HEK293 (cell line): ENCODE measurements around the gene PTPN6.

Experiments used
- CTCF ChIA-PET: fragments of 350-600 bp; formaldehyde crosslinking; extraction: SDS; loops from one replicate; lab custom pipeline; 2021; ENCODE audit warnings: antibody characterized with exemption; lab: Yijun Ruan, JAX
- POLR2A ChIA-PET: fragments of 300-600 bp; formaldehyde crosslinking; extraction: SDS; loops from one replicate; lab custom pipeline; 2020; ENCODE audit warnings: antibody characterized with exemption, inconsistent platforms; lab: Yijun Ruan, JAX
- H3K27ac ChIP-seq: fragments of 200-500 bp; sonication (Bioruptor generic); 2 replicates; pipeline ENCODE4 v1.5.1; 2014; ENCODE audit warnings: low read depth, low read length, control low read depth, inconsistent platforms; ENCODE audit errors: extremely low read depth
- H3K36me3 ChIP-seq, 2 experiments: fragments of 200-500 bp in 1 of 2; sonication (Bioruptor generic) in 1 of 2; 1 replicate in 1 of 2; 2 replicates in 1 of 2; pipeline ENCODE4 v1.5.1; 2014 to 2017; ENCODE audit warnings: inconsistent platforms in 2 of 2, low read length in 2 of 2; ENCODE audit not compliant: control insufficient read depth in 2 of 2, insufficient read depth in 1 of 2
- H3K4me1 ChIP-seq: fragments of 200-500 bp; sonication (Bioruptor generic); 2 replicates; pipeline ENCODE4 v1.5.1; 2014; ENCODE audit warnings: mild to moderate bottlenecking, low read length, inconsistent platforms; ENCODE audit not compliant: control insufficient read depth, insufficient read depth
- H3K4me3 ChIP-seq: 2 replicates; pipeline ENCODE4 v1.5.1; 2011; ENCODE audit warnings: low read depth, mild to moderate bottlenecking, control low read depth, low read length, moderate library complexity
- H3K9me3 ChIP-seq: fragments of 200-500 bp; sonication (Bioruptor generic); 2 replicates; pipeline ENCODE4 v1.5.1; 2014; ENCODE audit warnings: low read depth, low read length, inconsistent platforms; ENCODE audit not compliant: control insufficient read depth, insufficient read depth
- ELK4 ChIP-seq: IDR thresholded peaks from 2 replicates; pipeline ENCODE4 v1.6.1; 2011; ENCODE audit warnings: mild to moderate bottlenecking, low read depth, low read length, borderline replicate concordance
- KLF9 ChIP-seq: fragments of 450-650 bp; formaldehyde crosslinking; IDR thresholded peaks from 2 replicates; pipeline ENCODE4 v1.5.1; 2016; ENCODE audit warnings: missing biosample characterization, missing genetic modification characterization, low read depth
- SETDB1 ChIP-seq: IDR thresholded peaks from one replicate; pipeline ENCODE4 v1.6.1; 2017; ENCODE audit warnings: mild to moderate bottlenecking, low read length, moderate library complexity, mixed read lengths; ENCODE audit not compliant: insufficient read length
- ZNF169 ChIP-seq: fragments of 450-650 bp; formaldehyde crosslinking; IDR thresholded peaks from 2 replicates; pipeline ENCODE4 v1.5.1; 2016; ENCODE audit warnings: missing biosample characterization, missing genetic modification characterization
- ZNF266 ChIP-seq: fragments of 450-650 bp; formaldehyde crosslinking; IDR thresholded peaks from 2 replicates; pipeline ENCODE4 v1.5.1; 2016; ENCODE audit warnings: missing biosample characterization, missing genetic modification characterization, low read depth
- ZNF37A ChIP-seq: fragments of 450-650 bp; IDR thresholded peaks from 2 replicates; pipeline ENCODE4 v1.5.1; 2018; ENCODE audit warnings: missing biosample characterization, missing genetic modification characterization
- ZNF426 ChIP-seq: fragments of 450-650 bp; formaldehyde crosslinking; IDR thresholded peaks from 2 replicates; pipeline ENCODE4 v1.5.1; 2017; ENCODE audit warnings: missing biosample characterization, missing genetic modification characterization, mild to moderate bottlenecking, inconsistent platforms, moderate library complexity
- ZNF610 ChIP-seq: fragments of 450-650 bp; formaldehyde crosslinking; IDR thresholded peaks from 2 replicates; pipeline ENCODE4 v1.5.1; 2016; ENCODE audit warnings: missing biosample characterization, missing genetic modification characterization, borderline replicate concordance
- ZNF621 ChIP-seq: fragments of 450-650 bp; formaldehyde crosslinking; IDR thresholded peaks from 2 replicates; pipeline ENCODE4 v1.5.1; 2017; ENCODE audit warnings: missing biosample characterization, missing genetic modification characterization
- ZNF629 ChIP-seq: fragments of 450-650 bp; formaldehyde crosslinking; IDR thresholded peaks from 2 replicates; pipeline ENCODE4 v1.5.1; 2017; ENCODE audit warnings: missing biosample characterization, missing genetic modification characterization
- ZNF677 ChIP-seq: fragments of 450-650 bp; IDR thresholded peaks from 2 replicates; pipeline ENCODE4 v1.5.0; 2018; ENCODE audit warnings: missing biosample characterization, mild to moderate bottlenecking, missing genetic modification characterization, moderate library complexity
- ZNF785 ChIP-seq: fragments of 450-650 bp; formaldehyde crosslinking; IDR thresholded peaks from 2 replicates; pipeline ENCODE4 v1.5.1; 2016; ENCODE audit warnings: missing biosample characterization, missing genetic modification characterization
- ZSCAN16 ChIP-seq: fragments of 450-650 bp; formaldehyde crosslinking; IDR thresholded peaks from 2 replicates; pipeline ENCODE4 v1.5.1; 2016; ENCODE audit warnings: missing biosample characterization, missing genetic modification characterization
- TF ChIP-seq, protein P1 (sequence below): sonication (generic); formaldehyde crosslinking; IDR thresholded peaks from 2 replicates; pipeline ENCODE4 v1.8.1; 2022; ENCODE audit warnings: mild to moderate bottlenecking, moderate library complexity, missing genetic modification reagents
- TF ChIP-seq, protein P2 (sequence below): fragments of 450-650 bp; formaldehyde crosslinking; IDR thresholded peaks from 2 replicates; pipeline ENCODE4 v1.5.1; 2016; ENCODE audit warnings: missing biosample characterization, missing genetic modification characterization, borderline replicate concordance

Gene PTPN6

DNA sequence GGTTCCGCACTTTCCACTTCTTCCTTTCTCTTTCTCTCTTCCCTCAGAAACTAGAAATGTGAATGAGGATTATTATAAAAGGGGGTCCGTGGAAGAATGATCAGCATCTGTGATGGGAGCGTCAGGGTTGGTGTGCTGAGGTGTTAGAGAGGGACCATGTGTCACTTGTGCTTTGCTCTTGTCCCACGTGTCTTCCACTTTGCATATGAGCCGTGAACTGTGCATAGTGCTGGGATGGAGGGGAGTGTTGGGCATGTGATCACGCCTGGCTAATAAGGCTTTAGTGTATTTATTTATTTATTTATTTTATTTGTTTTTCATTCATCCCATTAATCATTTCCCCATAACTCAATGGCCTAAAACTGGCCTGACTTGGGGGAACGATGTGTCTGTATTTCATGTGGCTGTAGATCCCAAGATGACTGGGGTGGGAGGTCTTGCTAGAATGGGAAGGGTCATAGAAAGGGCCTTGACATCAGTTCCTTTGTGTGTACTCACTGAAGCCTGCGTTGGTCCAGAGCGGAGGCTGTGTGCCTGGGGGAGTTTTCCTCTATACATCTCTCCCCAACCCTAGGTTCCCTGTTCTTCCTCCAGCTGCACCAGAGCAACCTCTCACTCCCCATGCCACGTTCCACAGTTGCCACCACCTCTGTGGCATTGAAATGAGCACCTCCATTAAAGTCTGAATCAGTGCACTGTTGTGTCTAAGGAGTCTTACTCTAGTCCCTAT is 28.0 kb upstream of the PTPN6 start:
- no peak for TF ChIP-seq ZNF677 (tag by site-specific recombination)
- TF ChIP-seq ZNF169 (tag by site-specific recombination), result no peak
- TF ChIP-seq ZSCAN16 (tag by site-specific recombination), result no peak
- TF ChIP-seq ZNF266 (tag by site-specific recombination), result no peak
- no peak for TF ChIP-seq ZNF785 (tag by site-specific recombination)
- no peak for TF ChIP-seq ZNF37A (tag by site-specific recombination)
- TF ChIP-seq, protein P1, sequence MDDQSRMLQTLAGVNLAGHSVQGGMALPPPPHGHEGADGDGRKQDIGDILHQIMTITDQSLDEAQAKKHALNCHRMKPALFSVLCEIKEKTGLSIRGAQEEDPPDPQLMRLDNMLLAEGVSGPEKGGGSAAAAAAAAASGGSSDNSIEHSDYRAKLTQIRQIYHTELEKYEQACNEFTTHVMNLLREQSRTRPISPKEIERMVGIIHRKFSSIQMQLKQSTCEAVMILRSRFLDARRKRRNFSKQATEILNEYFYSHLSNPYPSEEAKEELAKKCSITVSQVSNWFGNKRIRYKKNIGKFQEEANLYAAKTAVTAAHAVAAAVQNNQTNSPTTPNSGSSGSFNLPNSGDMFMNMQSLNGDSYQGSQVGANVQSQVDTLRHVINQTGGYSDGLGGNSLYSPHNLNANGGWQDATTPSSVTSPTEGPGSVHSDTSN (CRISPR knock-in tag), result no peak
- no peak for TF ChIP-seq ELK4
- no peak for TF ChIP-seq ZNF621 (tag by site-specific recombination)
- TF ChIP-seq ZNF629 (tag by site-specific recombination), result no peak
- no peak for TF ChIP-seq KLF9 (tag by site-specific recombination)
- no peak for TF ChIP-seq SETDB1
- no peak for TF ChIP-seq ZNF610 (tag by site-specific recombination)
- Histone ChIP-seq H3K4me1 (peaks cover 28% of the 10 kb centered on the region), H3K27ac (no peak overlapping the region), H3K36me3 (peaks cover 19 to 42% of the 10 kb centered on the region in 2 experiments), H3K4me3 (no peak overlapping the region), H3K9me3 (no peaks in the 10 kb centered on the region)
- POLR2A ChIA-PET, result interaction anchor here (0.6 to 6.2 kb wide), 3 partner anchors 9 to 50 kb away, joined by 3 to 99 read pairs (median 4); partner anchors contain the start of genes C12orf57, ENO2, RNU7-1 and SPSB2
- CTCF ChIA-PET, result interaction anchor here (0.6 to 6.1 kb wide), 23 partner anchors 10 to 243 kb away, joined by 3 to 53 read pairs (median 7); partner anchors contain the start of genes C12orf57, CDCA3, MLF2 and RNU7-1

DNA sequence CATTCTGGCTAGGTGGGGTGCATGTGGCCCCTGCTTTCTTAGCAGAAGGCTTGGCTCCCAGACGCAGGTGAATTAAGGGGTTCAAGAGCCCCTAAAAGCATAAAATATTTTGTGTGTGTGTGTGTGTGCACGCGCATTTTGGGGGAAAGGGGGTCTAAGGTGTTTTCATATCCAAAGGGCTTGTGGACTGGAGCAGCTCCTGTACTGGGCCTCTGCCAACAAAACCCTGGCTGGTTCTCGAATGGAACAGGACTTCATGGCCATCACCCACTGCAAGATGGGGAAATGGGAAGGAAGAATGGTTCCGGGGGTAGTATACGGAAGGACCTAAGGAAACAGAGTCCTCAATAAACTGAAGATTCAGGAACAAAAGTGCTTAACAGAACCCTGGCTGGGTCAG is 27.3 kb upstream of the PTPN6 start:
- POLR2A ChIA-PET, result interaction anchor here (0.9 to 6.2 kb wide), 5 partner anchors 14 to 57 kb away, joined by 3 to 99 read pairs (median 18); partner anchors contain the start of genes C12orf57, RNU7-1, SPSB2 and TPI1

More for the DNA sequence above, 27.3 kb upstream of the PTPN6 start:
- no peak overlapping the region for H3K27ac ChIP-seq
- no peaks in the 10 kb centered on the region for H3K9me3 ChIP-seq
- H3K4me1 ChIP-seq, result peaks cover 28% of the 10 kb centered on the region
- no peak overlapping the region for H3K4me3 ChIP-seq
- H3K36me3 ChIP-seq, result peaks cover 19 to 41% of the 10 kb centered on the region in 2 experiments
- TF ChIP-seq ZNF426, result no peak
- TF ChIP-seq, protein P2, sequence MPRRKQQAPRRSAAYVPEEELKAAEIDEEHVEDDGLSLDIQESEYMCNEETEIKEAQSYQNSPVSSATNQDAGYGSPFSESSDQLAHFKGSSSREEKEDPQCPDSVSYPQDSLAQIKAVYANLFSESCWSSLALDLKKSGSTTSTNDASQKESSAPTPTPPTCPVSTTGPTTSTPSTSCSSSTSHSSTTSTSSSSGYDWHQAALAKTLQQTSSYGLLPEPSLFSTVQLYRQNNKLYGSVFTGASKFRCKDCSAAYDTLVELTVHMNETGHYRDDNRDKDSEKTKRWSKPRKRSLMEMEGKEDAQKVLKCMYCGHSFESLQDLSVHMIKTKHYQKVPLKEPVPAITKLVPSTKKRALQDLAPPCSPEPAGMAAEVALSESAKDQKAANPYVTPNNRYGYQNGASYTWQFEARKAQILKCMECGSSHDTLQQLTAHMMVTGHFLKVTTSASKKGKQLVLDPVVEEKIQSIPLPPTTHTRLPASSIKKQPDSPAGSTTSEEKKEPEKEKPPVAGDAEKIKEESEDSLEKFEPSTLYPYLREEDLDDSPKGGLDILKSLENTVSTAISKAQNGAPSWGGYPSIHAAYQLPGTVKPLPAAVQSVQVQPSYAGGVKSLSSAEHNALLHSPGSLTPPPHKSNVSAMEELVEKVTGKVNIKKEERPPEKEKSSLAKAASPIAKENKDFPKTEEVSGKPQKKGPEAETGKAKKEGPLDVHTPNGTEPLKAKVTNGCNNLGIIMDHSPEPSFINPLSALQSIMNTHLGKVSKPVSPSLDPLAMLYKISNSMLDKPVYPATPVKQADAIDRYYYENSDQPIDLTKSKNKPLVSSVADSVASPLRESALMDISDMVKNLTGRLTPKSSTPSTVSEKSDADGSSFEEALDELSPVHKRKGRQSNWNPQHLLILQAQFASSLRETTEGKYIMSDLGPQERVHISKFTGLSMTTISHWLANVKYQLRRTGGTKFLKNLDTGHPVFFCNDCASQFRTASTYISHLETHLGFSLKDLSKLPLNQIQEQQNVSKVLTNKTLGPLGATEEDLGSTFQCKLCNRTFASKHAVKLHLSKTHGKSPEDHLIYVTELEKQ (tag by site-specific recombination), result no peak
- CTCF ChIA-PET, result interaction anchor here (0.6 to 6.1 kb wide), 31 partner anchors 10 to 242 kb away, joined by 3 to 53 read pairs (median 5); partner anchors contain the start of genes C12orf57, CDCA3, ENO2 and P3H3
